ACC112 (cell line): ENCODE results near the gene PDIA6.

Experiments
- H2AFZ ChIP-seq: fragments of 200-600 bp; sonication (generic); one replicate; pipeline ENCODE4 v1.6.0; 2017; ENCODE audit warnings: antibody characterized with exemption, low read length; ENCODE audit not compliant: unreplicated experiment
- H3K27ac ChIP-seq: fragments of 200-600 bp; sonication (generic); 2 replicates; pipeline ENCODE4 v1.5.1; 2014; ENCODE audit warnings: low read depth, mild to moderate bottlenecking, antibody characterized with exemption, low read length, moderate library complexity
- H3K27me3 ChIP-seq: fragments of 200-600 bp; sonication (generic); 2 replicates; pipeline ENCODE4 v1.6.1; 2014; ENCODE audit warnings: mild to moderate bottlenecking, antibody characterized with exemption, low read length, moderate library complexity, mixed read lengths; ENCODE audit not compliant: insufficient read depth
- H3K36me3 ChIP-seq: fragments of 200-600 bp; sonication (generic); 2 replicates; pipeline ENCODE4 v1.6.1; 2016; ENCODE audit warnings: mild to moderate bottlenecking, antibody characterized with exemption, low read length, moderate library complexity, mixed read lengths; ENCODE audit not compliant: insufficient read depth
- H3K4me1 ChIP-seq: fragments of 200-600 bp; sonication (generic); one replicate; pipeline ENCODE4 v1.6.1; 2016; ENCODE audit warnings: low read length, mixed read lengths; ENCODE audit not compliant: insufficient read depth, unreplicated experiment, control insufficient read depth
- H3K4me3 ChIP-seq: fragments of 200-600 bp; sonication (generic); 2 replicates; pipeline ENCODE4 v1.5.1; 2014; ENCODE audit warnings: mild to moderate bottlenecking, low read depth, low read length
- H3K79me2 ChIP-seq: fragments of 200-600 bp; sonication (generic); one replicate; pipeline ENCODE4 v1.6.0; 2016; ENCODE audit warnings: low read length; ENCODE audit not compliant: control insufficient read depth, unreplicated experiment, insufficient read depth

The PDIA6 gene

GRCh38 chr2:10774394-10774793 is 38.2 kb downstream of the PDIA6 start:
- Histone ChIP-seq H3K4me1 (no peaks in the 10 kb centered on the region), H2AFZ (no peak overlapping the region), H3K36me3 (no peaks in the 10 kb centered on the region), H3K27me3 (no peaks in the 10 kb centered on the region), H3K79me2 (no peaks in the 10 kb centered on the region), H3K27ac (no peak overlapping the region), H3K4me3 (no peak overlapping the region)

GRCh38 chr2:10773821-10774341 is 38.7 kb downstream of the PDIA6 start:
- Histone ChIP-seq H3K79me2 (no peaks in the 10 kb centered on the region), H3K4me3 (no peak overlapping the region), H3K27ac (no peak overlapping the region), H3K4me1 (no peaks in the 10 kb centered on the region), H2AFZ (no peak overlapping the region), H3K27me3 (no peaks in the 10 kb centered on the region), H3K36me3 (no peaks in the 10 kb centered on the region)

- Histone ChIP-seq H3K4me1 (no peaks in the 10 kb centered on the region), H3K27me3 (no peaks in the 10 kb centered on the region), H3K36me3 (no peaks in the 10 kb centered on the region), H2AFZ (no peak overlapping the region), H3K79me2 (no peaks in the 10 kb centered on the region), H3K27ac (no peak overlapping the region), H3K4me3 (no peak overlapping the region)
Measured at GRCh38 chr2:10772868-10773215, 39.7 kb downstream of the PDIA6 start.

GRCh38 chr2:10772201-10772867 is 40.3 kb downstream of the PDIA6 start:
- H3K4me3 ChIP-seq, result no peak overlapping the region
- H3K36me3 ChIP-seq, result no peaks in the 10 kb centered on the region
- H3K27ac ChIP-seq, result no peak overlapping the region
- no peaks in the 10 kb centered on the region for H3K4me1 ChIP-seq
- H3K27me3 ChIP-seq, result no peaks in the 10 kb centered on the region
- no peaks in the 10 kb centered on the region for H3K79me2 ChIP-seq
- H2AFZ ChIP-seq, result no peak overlapping the region

- H3K79me2 ChIP-seq, result no peaks in the 10 kb centered on the region
- no peaks in the 10 kb centered on the region for H3K36me3 ChIP-seq
- H3K27ac ChIP-seq, result no peak overlapping the region
- no peaks in the 10 kb centered on the region for H3K27me3 ChIP-seq
- no peaks in the 10 kb centered on the region for H3K4me1 ChIP-seq
- H2AFZ ChIP-seq, result no peak overlapping the region
- no peak overlapping the region for H3K4me3 ChIP-seq
Measured at GRCh38 chr2:10771786-10772185, 40.8 kb downstream of the PDIA6 start.

- no peaks in the 10 kb centered on the region for H3K27me3 ChIP-seq
- H3K4me3 ChIP-seq, result no peak overlapping the region
- no peaks in the 10 kb centered on the region for H3K36me3 ChIP-seq
Measured at GRCh38 chr2:10770956-10771750, 41.4 kb downstream of the PDIA6 start.

GRCh38 chr2:10768063-10768507 is 44.5 kb downstream of the PDIA6 start:
- H3K4me3 ChIP-seq, result no peak overlapping the region
- H3K4me1 ChIP-seq, result no peaks in the 10 kb centered on the region
- no peaks in the 10 kb centered on the region for H3K36me3 ChIP-seq
- H3K27me3 ChIP-seq, result peaks cover 8% of the 10 kb centered on the region; the same call in 1 of the 2 replicates
- H2AFZ ChIP-seq, result no peak overlapping the region
- no peak overlapping the region for H3K27ac ChIP-seq
- H3K79me2 ChIP-seq, result no peaks in the 10 kb centered on the region

More at GRCh38 chr2:10770956-10771750, 41.4 kb downstream of the PDIA6 start:
- no peak overlapping the region for H3K27ac ChIP-seq
- H2AFZ ChIP-seq, result no peak overlapping the region
- H3K4me1 ChIP-seq, result no peaks in the 10 kb centered on the region
- no peaks in the 10 kb centered on the region for H3K79me2 ChIP-seq

GRCh38 chr2:10765914-10766313 is 46.7 kb downstream of the PDIA6 start:
- H3K4me1 ChIP-seq, result no peaks in the 10 kb centered on the region
- H3K27me3 ChIP-seq, result peaks cover 8% of the 10 kb centered on the region; the same call in 1 of the 2 replicates
- no peak overlapping the region for H3K4me3 ChIP-seq
- H3K79me2 ChIP-seq, result no peaks in the 10 kb centered on the region
- no peaks in the 10 kb centered on the region for H3K36me3 ChIP-seq
- no peak overlapping the region for H3K27ac ChIP-seq
- H2AFZ ChIP-seq, result no peak overlapping the region

- Histone ChIP-seq H3K27me3 (peaks cover 8% of the 10 kb centered on the region; the same call in 1 of the 2 replicates), H3K27ac (no peak overlapping the region), H3K36me3 (no peaks in the 10 kb centered on the region), H3K4me3 (no peak overlapping the region), H3K79me2 (no peaks in the 10 kb centered on the region), H2AFZ (no peak overlapping the region), H3K4me1 (no peaks in the 10 kb centered on the region)
Measured at GRCh38 chr2:10765461-10765860, 47.1 kb downstream of the PDIA6 start.

- Histone ChIP-seq H3K4me3 (no peak overlapping the region), H3K36me3 (no peaks in the 10 kb centered on the region), H3K4me1 (no peaks in the 10 kb centered on the region), H3K79me2 (no peaks in the 10 kb centered on the region), H3K27ac (no peak overlapping the region), H2AFZ (no peak overlapping the region), H3K27me3 (peaks cover 8% of the 10 kb centered on the region; the same call in 1 of the 2 replicates)
Measured at GRCh38 chr2:10764896-10765295, 47.7 kb downstream of the PDIA6 start.
